K562 (cell line): ENCODE measurements around the gene TOMM5. TPM values are rescaled to one million over a fixed set of nuclear protein-coding genes. Genes with fewer than 3 reads are reported as not detected.

Experiments used
- ATAC-seq: fragments of 200-7000 bp; cut with Tn5 transposase; 3 replicates; pipeline ENCODE4 v1.9.1; 2020; ENCODE audit warnings: moderate library complexity
- BruUV-seq: library from RNA; stranded (reverse); fragments of 400-500 nt; replicated peaks from 2 replicates; lab custom pipeline; 2021; lab: Mats Ljungman, UMichigan
- CTCF ChIA-PET: fragments of 300-600 bp; formaldehyde crosslinking; extraction: SDS; loops from one replicate; lab custom pipeline; 2021; ENCODE audit warnings: low intra/inter-chr PET ratio; lab: Yijun Ruan, JAX
- POLR2A ChIA-PET: fragments of 300-600, 350-650 bp; sonication (Branson Sonifier 250); formaldehyde crosslinking; extraction: SDS; loops from one replicate; lab custom pipeline; 2021; ENCODE audit warnings: antibody characterized with exemption, inconsistent platforms; lab: Yijun Ruan, JAX
- DNase-seq, 4 experiments: peaks; one replicate each; pipeline versions ENCODE4 v3.0.0 to v3.0.0-alpha.2; 2011 to 2018; ENCODE audit warnings: low spot score in 3 of 4, mixed read lengths in 3 of 4; ENCODE audit errors: extremely low read depth in 1 of 4
- FAIRE-seq: peaks from 2 replicates; lab custom pipeline; 2011; peaks lifted over from hg19 to GRCh38; lab: Jason Lieb, UNC
- H2AFZ ChIP-seq: 2 replicates; pipeline ENCODE4 v1.6.0; 2011; ENCODE audit warnings: low read depth, low read length, control low read depth, inconsistent platforms
- H3K27ac ChIP-seq: fragments of 200-600 bp; 3 replicates; pipeline ENCODE4 v1.8.0; 2011; ENCODE audit warnings: low read depth, mild to moderate bottlenecking, control low read depth, inconsistent platforms, low read length, moderate library complexity, mixed read lengths; ENCODE audit errors: extremely low read depth
- H3K27me3 ChIP-seq, 2 experiments: fragments of 300-600 bp in 1 of 2; 2 replicates in 1 of 2; 3 replicates in 1 of 2; pipeline versions ENCODE4 v1.6.0 to v1.8.0; 2011; ENCODE audit warnings: inconsistent platforms in 2 of 2, low read length in 2 of 2, mild to moderate bottlenecking in 1 of 2, mixed read lengths in 1 of 2, moderate library complexity in 1 of 2; ENCODE audit not compliant: control insufficient read depth in 2 of 2, insufficient read depth in 2 of 2
- H3K36me3 ChIP-seq: fragments of 300-600 bp; 3 replicates; pipeline ENCODE4 v1.8.0; 2011; ENCODE audit warnings: mild to moderate bottlenecking, low read length, inconsistent platforms; ENCODE audit not compliant: control insufficient read depth, insufficient read depth
- H3K4me1 ChIP-seq, 2 experiments: fragments of 200-600 bp in 1 of 2; replicated peaks in 1 of 2; 2 replicates in 1 of 2; 3 replicates in 1 of 2; pipeline versions ENCODE4 v1.5.1 to v1.8.0; 2011; ENCODE audit warnings: inconsistent platforms in 2 of 2, low read length in 2 of 2, mild to moderate bottlenecking in 1 of 2, mixed read lengths in 1 of 2, moderate library complexity in 1 of 2; ENCODE audit not compliant: control insufficient read depth in 2 of 2, insufficient read depth in 2 of 2
- H3K4me2 ChIP-seq: 2 replicates; pipeline ENCODE4 v1.6.1; 2011; ENCODE audit warnings: low read length, control low read depth, inconsistent platforms, mixed read lengths; ENCODE audit not compliant: insufficient read depth
- H3K4me3 ChIP-seq: fragments of 200-600 bp; sonication (generic), shearing (Covaris generic); 2 replicates; pipeline ENCODE4 v1.5.1; 2016; ENCODE audit warnings: control low read depth, inconsistent platforms
- H3K79me2 ChIP-seq: fragments of 200-600 bp; 3 replicates; pipeline ENCODE4 v1.8.0; 2011; ENCODE audit warnings: low read length, inconsistent platforms; ENCODE audit not compliant: control insufficient read depth, insufficient read depth
- H3K9ac ChIP-seq, 2 experiments: 2 replicates each; pipeline versions ENCODE4 v1.6.0 to v1.6.1; 2011; ENCODE audit warnings: low read depth in 2 of 2, low read length in 2 of 2, control low read depth in 1 of 2, inconsistent platforms in 1 of 2, mild to moderate bottlenecking in 1 of 2, mixed read lengths in 1 of 2; ENCODE audit not compliant: insufficient read depth in 1 of 2
- H3K9me1 ChIP-seq: one replicate; pipeline ENCODE4 v1.6.0; 2011; ENCODE audit warnings: inconsistent platforms, mild to moderate bottlenecking, low read length, moderate library complexity; ENCODE audit not compliant: control insufficient read depth, insufficient read depth
- H3K9me3 ChIP-seq: replicated peaks from 2 replicates; pipeline ENCODE4 v1.5.1; 2011; ENCODE audit warnings: low read depth, low read length, inconsistent platforms; ENCODE audit not compliant: control insufficient read depth, insufficient read depth
- H4K20me1 ChIP-seq: replicated peaks from 2 replicates; pipeline ENCODE4 v1.6.1; 2011; ENCODE audit warnings: low read length, inconsistent platforms, mixed read lengths; ENCODE audit not compliant: control insufficient read depth, insufficient read depth
- MEF2D ChIP-seq: conservative IDR thresholded peaks from 2 replicates; pipeline ENCODE4 v1.6.1; 2016; ENCODE audit warnings: low read depth, missing genetic modification characterization, missing compliant biosample characterization
- SAFB ChIP-seq: fragments of 200-400 bp; formaldehyde crosslinking; IDR thresholded peaks from 2 replicates; pipeline ENCODE4 v1.6.1; 2017; ENCODE audit warnings: low read depth, low read length, borderline replicate concordance
- ZNF589 ChIP-seq: fragments of 200-800 bp; sonication (Bioruptor generic); IDR thresholded peaks from 2 replicates; pipeline ENCODE4 v1.6.1; 2016; ENCODE audit warnings: low read depth, missing genetic modification characterization, missing compliant biosample characterization
- whole genome bisulfite sequencing: fragments of 100-300 bp; shearing (Covaris generic); methylation state at CpG from one replicate; pipeline ENCODE4 v1.1.6; 2016; ENCODE audit warnings: low coverage, mixed read lengths; ENCODE audit not compliant: insufficient coverage; ENCODE audit errors: missing lambda C conversion rate; 5-methylcytosine and 5-hydroxymethylcytosine counted together
- in situ Hi-C: fragments of 300-500 bp; cut with MboI; formaldehyde crosslinking; loops from 4 replicates; pipeline ENCODE4 v1.15.0; 2018; ENCODE audit warnings: inconsistent platforms, mixed read lengths
- intact Hi-C: fragments of 100-400 bp; cut with micrococcal nuclease; formaldehyde crosslinking; loops from 2 replicates; pipeline ENCODE4 v1.14.2; 2022
- polyA plus RNA-seq, 8 experiments: library from polyadenylated mRNA; depleted of rRNA in 4 of 8; stranded (reverse) in 5 of 8; unstranded in 3 of 8; fragments of >200 nt; fragmentation: Nextera tagmentation in 2 of 8; fragmentation: Illumina TruSeq in 1 of 8; extraction: Ambion mirVana in 2 of 8; extraction: Trizol in 1 of 8; gene quantifications; 2 replicates each; pipeline versions ENCODE4 v1.2.1 to v1.2.3, GENCODE V29; 2011 to 2014; ENCODE audit warnings: inconsistent platforms in 1 of 8, missing spikeins in 1 of 8
- total RNA-seq, 7 experiments: library from RNA; depleted of rRNA in 6 of 7; stranded (reverse); fragments of >200 nt in 6 of 7; fragmentation: Illumina TruSeq in 2 of 7; extraction: Trizol in 2 of 7; gene quantifications; 2 replicates each; pipeline versions ENCODE4 v1.2.1 to v1.2.3, GENCODE V29; 2011 to 2021; ENCODE audit warnings: low replicate concordance in 1 of 7
- TF ChIP-seq, protein P1 (sequence below), 2 experiments: fragments of 250-450 bp in 1 of 2; fragments of 450-650 bp in 1 of 2; sonication (Bioruptor Pico) in 1 of 2; IDR thresholded peaks; 2 replicates each; pipeline versions ENCODE4 v1.6.1 to v1.8.0; 2016 to 2021; ENCODE audit warnings: mild to moderate bottlenecking in 2 of 2, moderate library complexity in 2 of 2, missing compliant biosample characterization in 1 of 2, missing genetic modification characterization in 1 of 2
- TF ChIP-seq, protein P2 (sequence below): fragments of 150-350 bp; IDR thresholded peaks from 2 replicates; pipeline ENCODE4 v1.6.1; 2014; ENCODE audit warnings: low read depth, mild to moderate bottlenecking, low read length, borderline replicate concordance
- TF ChIP-seq, protein P3 (sequence below): sonication (generic); formaldehyde crosslinking; IDR thresholded peaks from 2 replicates; pipeline ENCODE4 v1.8.0; 2022; ENCODE audit warnings: mild to moderate bottlenecking, missing genetic modification reagents

Gene TOMM5
- total and polyA plus RNA-seq, 9 of the 15 experiments (the other 6 are each of a cell fraction or from before 2014, with no cell fraction given): 262 to 1,742 (median 496) TPM

DNA sequence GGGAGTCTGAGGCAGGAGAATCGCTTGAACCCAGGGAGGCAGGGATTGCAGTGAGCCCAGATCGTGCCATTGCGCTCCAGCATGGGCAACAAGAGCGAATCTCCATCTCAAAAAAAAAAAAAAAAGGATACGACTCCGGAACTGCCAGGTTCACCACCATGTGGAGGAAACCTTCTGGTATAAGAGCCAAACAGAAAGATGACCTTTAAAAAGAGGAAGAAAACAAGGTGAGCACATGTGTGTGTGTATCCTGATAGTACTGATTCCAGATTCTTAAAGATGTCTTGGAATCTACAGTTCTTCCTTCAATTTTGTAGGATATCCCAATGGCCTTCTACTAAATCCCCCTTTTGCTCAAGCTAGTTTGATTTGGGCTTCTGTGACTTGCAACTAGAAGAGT lies 49.9 kb downstream of the TOMM5 start:
- Histone ChIP-seq H3K9ac (no peak overlapping the region), H3K36me3 (peaks cover 24% of the 10 kb centered on the region; the same call in 2 of the 3 replicates), H3K79me2 (no peaks in the 10 kb centered on the region), H2AFZ (no peak overlapping the region), H3K9me3 (no peaks in the 10 kb centered on the region), H3K4me3 (no peak overlapping the region), H4K20me1 (no peaks in the 10 kb centered on the region), H3K4me1 (no peaks in the 10 kb centered on the region), H3K27me3 (no peaks in the 10 kb centered on the region), H3K27ac (no peak overlapping the region), H3K4me2 (no peak overlapping the region), H3K9me1 (no peaks in the 10 kb centered on the region)
- TF ChIP-seq, protein P1, sequence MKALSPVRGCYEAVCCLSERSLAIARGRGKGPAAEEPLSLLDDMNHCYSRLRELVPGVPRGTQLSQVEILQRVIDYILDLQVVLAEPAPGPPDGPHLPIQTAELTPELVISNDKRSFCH (CRISPR knock-in tag; IDR thresholded peaks at IDR 0.05): no peak
- TF ChIP-seq, protein P1 (tag; IDR thresholded peaks at IDR 0.05): peak; percentile 76; the same call in 1 of the 2 replicates
- TF ChIP-seq SAFB: no peak
- in situ Hi-C loops (no loop called here), intact Hi-C loops (no loop called here)
- CTCF ChIA-PET: no interaction called here
- 71% methylated on average over 5 of the region's 6 CpGs for WGBS
- no peak for DNase-seq
- no peak for ATAC-seq
- no TSS peak for BruUV-seq
- FAIRE-seq: no peak
- POLR2A ChIA-PET: no interaction called here

DNA sequence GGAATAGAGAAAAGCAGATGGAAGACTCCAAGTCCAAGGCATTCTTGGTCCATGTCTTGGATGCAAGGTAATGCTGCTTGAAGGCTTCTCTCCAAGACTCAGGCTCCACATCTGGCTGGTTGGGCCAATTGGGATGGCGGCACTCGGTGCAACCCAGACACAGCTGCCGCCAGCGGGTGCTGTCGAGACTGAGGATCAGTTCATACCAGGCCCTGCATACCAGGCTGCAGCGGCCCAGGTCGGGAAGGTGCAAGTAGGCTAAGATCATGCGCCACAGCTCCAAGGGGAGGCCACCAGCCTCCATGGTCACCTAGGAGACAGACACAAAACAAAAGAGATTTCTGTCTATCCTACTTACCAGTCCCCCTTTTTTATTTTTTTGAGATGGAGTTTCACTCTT lies 50.9 kb downstream of the TOMM5 start:
- Histone ChIP-seq H3K4me2 (no peak overlapping the region), H4K20me1 (no peaks in the 10 kb centered on the region), H2AFZ (no peak overlapping the region), H3K9me1 (no peaks in the 10 kb centered on the region), H3K36me3 (peaks cover 31% of the 10 kb centered on the region; the same call in 2 of the 3 replicates), H3K9ac (no peak overlapping the region), H3K27ac (no peak overlapping the region), H3K9me3 (no peaks in the 10 kb centered on the region), H3K27me3 (no peaks in the 10 kb centered on the region), H3K79me2 (no peaks in the 10 kb centered on the region), H3K4me3 (no peak overlapping the region), H3K4me1 (no peaks in the 10 kb centered on the region)
- BruUV-seq: no TSS peak
- DNase-seq: no peak
- in situ Hi-C loops (no loop called here), intact Hi-C loops (no loop called here)
- 90% methylated on average over 8 of the region's 8 CpGs for WGBS
- ATAC-seq: no peak
- FAIRE-seq: no peak
- CTCF ChIA-PET: no interaction called here
- POLR2A ChIA-PET: no interaction called here
- TF ChIP-seq, protein P2, sequence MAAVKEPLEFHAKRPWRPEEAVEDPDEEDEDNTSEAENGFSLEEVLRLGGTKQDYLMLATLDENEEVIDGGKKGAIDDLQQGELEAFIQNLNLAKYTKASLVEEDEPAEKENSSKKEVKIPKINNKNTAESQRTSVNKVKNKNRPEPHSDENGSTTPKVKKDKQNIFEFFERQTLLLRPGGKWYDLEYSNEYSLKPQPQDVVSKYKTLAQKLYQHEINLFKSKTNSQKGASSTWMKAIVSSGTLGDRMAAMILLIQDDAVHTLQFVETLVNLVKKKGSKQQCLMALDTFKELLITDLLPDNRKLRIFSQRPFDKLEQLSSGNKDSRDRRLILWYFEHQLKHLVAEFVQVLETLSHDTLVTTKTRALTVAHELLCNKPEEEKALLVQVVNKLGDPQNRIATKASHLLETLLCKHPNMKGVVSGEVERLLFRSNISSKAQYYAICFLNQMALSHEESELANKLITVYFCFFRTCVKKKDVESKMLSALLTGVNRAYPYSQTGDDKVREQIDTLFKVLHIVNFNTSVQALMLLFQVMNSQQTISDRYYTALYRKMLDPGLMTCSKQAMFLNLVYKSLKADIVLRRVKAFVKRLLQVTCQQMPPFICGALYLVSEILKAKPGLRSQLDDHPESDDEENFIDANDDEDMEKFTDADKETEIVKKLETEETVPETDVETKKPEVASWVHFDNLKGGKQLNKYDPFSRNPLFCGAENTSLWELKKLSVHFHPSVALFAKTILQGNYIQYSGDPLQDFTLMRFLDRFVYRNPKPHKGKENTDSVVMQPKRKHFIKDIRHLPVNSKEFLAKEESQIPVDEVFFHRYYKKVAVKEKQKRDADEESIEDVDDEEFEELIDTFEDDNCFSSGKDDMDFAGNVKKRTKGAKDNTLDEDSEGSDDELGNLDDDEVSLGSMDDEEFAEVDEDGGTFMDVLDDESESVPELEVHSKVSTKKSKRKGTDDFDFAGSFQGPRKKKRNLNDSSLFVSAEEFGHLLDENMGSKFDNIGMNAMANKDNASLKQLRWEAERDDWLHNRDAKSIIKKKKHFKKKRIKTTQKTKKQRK: no peak
- TF ChIP-seq ZNF589 (CRISPR knock-in tag) (no peak), MEF2D (tag) (no peak)
- TF ChIP-seq, protein P3, sequence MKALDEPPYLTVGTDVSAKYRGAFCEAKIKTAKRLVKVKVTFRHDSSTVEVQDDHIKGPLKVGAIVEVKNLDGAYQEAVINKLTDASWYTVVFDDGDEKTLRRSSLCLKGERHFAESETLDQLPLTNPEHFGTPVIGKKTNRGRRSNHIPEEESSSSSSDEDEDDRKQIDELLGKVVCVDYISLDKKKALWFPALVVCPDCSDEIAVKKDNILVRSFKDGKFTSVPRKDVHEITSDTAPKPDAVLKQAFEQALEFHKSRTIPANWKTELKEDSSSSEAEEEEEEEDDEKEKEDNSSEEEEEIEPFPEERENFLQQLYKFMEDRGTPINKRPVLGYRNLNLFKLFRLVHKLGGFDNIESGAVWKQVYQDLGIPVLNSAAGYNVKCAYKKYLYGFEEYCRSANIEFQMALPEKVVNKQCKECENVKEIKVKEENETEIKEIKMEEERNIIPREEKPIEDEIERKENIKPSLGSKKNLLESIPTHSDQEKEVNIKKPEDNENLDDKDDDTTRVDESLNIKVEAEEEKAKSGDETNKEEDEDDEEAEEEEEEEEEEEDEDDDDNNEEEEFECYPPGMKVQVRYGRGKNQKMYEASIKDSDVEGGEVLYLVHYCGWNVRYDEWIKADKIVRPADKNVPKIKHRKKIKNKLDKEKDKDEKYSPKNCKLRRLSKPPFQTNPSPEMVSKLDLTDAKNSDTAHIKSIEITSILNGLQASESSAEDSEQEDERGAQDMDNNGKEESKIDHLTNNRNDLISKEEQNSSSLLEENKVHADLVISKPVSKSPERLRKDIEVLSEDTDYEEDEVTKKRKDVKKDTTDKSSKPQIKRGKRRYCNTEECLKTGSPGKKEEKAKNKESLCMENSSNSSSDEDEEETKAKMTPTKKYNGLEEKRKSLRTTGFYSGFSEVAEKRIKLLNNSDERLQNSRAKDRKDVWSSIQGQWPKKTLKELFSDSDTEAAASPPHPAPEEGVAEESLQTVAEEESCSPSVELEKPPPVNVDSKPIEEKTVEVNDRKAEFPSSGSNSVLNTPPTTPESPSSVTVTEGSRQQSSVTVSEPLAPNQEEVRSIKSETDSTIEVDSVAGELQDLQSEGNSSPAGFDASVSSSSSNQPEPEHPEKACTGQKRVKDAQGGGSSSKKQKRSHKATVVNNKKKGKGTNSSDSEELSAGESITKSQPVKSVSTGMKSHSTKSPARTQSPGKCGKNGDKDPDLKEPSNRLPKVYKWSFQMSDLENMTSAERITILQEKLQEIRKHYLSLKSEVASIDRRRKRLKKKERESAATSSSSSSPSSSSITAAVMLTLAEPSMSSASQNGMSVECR: no peak
